HepG2 (cell line): ENCODE measurements around the gene ARHGDIA. TPM values are rescaled to one million over a fixed set of nuclear protein-coding genes. Genes with fewer than 3 reads are reported as not detected.

Experiments
- RFX1 ChIP-seq: fragments of 450-650 bp; IDR thresholded peaks from 2 replicates; pipeline ENCODE4 v1.6.1; 2017
- TRIM24 ChIP-seq: sonication (generic); formaldehyde crosslinking; IDR thresholded peaks from 2 replicates; pipeline ENCODE4 v1.8.0; 2022; ENCODE audit warnings: mild to moderate bottlenecking, missing genetic modification reagents
- ZNF235 ChIP-seq: sonication (generic); formaldehyde crosslinking; IDR thresholded peaks from 2 replicates; pipeline ENCODE4 v1.8.1; 2023; ENCODE audit warnings: mild to moderate bottlenecking, missing genetic modification reagents, borderline replicate concordance
- ZNF335 ChIP-seq: sonication (generic); formaldehyde crosslinking; IDR thresholded peaks from 2 replicates; pipeline ENCODE4 v1.4.0; 2020; ENCODE audit warnings: missing genetic modification reagents
- ZNF7 ChIP-seq: IDR thresholded peaks from 2 replicates; pipeline ENCODE4 v1.6.1; 2016; ENCODE audit warnings: missing biosample characterization, missing genetic modification reagents
- ZNF839 ChIP-seq: sonication (generic); formaldehyde crosslinking; IDR thresholded peaks from 2 replicates; pipeline ENCODE4 v1.4.0; 2020; ENCODE audit warnings: missing genetic modification reagents, mild to moderate bottlenecking, borderline replicate concordance
- polyA plus RNA-seq, 8 experiments: library from polyadenylated mRNA; depleted of rRNA in 3 of 8; stranded (reverse) in 7 of 8; unstranded in 1 of 8; fragments of >200 nt; fragmentation: Illumina TruSeq in 4 of 8; extraction: Trizol in 4 of 8; gene quantifications; 2 replicates each; pipeline versions ENCODE4 v1.2.1 to v1.2.3, GENCODE V29; 2011 to 2016; ENCODE audit warnings: low read depth in 4 of 8, missing spikeins in 1 of 8, mixed read lengths in 1 of 8; ENCODE audit not compliant: insufficient read depth in 1 of 8
- total RNA-seq, 5 experiments: library from RNA; depleted of rRNA; stranded (reverse); fragments of >200 nt; fragmentation: Illumina TruSeq; extraction: Trizol; gene quantifications; 2 replicates each; pipeline ENCODE4 v1.2.3, GENCODE V29; 2016; ENCODE audit warnings: low read depth in 1 of 5
- TF ChIP-seq, protein P1 (sequence below), 2 experiments: fragments of 450-650 bp in 1 of 2; sonication (generic) in 1 of 2; formaldehyde crosslinking in 1 of 2; IDR thresholded peaks; 2 replicates each; pipeline versions ENCODE4 v1.6.1 to v1.8.0; 2016 to 2022; ENCODE audit warnings: antibody characterized with exemption in 1 of 2, mild to moderate bottlenecking in 1 of 2, missing genetic modification reagents in 1 of 2
- TF ChIP-seq, protein P2 (sequence below): sonication (generic); formaldehyde crosslinking; conservative IDR thresholded peaks from 2 replicates; pipeline ENCODE4 v1.5.0; 2020; ENCODE audit warnings: missing genetic modification reagents
- TF ChIP-seq, protein P3 (sequence below): sonication (generic); formaldehyde crosslinking; IDR thresholded peaks from 2 replicates; pipeline ENCODE4 v1.4.0; 2020; ENCODE audit warnings: missing genetic modification reagents, borderline replicate concordance

Gene ARHGDIA
- total and polyA plus RNA-seq, 2 of the 13 experiments (the other 11 are each of a cell fraction or from before 2014, with no cell fraction given): 40.0 to 64.0 TPM

DNA sequence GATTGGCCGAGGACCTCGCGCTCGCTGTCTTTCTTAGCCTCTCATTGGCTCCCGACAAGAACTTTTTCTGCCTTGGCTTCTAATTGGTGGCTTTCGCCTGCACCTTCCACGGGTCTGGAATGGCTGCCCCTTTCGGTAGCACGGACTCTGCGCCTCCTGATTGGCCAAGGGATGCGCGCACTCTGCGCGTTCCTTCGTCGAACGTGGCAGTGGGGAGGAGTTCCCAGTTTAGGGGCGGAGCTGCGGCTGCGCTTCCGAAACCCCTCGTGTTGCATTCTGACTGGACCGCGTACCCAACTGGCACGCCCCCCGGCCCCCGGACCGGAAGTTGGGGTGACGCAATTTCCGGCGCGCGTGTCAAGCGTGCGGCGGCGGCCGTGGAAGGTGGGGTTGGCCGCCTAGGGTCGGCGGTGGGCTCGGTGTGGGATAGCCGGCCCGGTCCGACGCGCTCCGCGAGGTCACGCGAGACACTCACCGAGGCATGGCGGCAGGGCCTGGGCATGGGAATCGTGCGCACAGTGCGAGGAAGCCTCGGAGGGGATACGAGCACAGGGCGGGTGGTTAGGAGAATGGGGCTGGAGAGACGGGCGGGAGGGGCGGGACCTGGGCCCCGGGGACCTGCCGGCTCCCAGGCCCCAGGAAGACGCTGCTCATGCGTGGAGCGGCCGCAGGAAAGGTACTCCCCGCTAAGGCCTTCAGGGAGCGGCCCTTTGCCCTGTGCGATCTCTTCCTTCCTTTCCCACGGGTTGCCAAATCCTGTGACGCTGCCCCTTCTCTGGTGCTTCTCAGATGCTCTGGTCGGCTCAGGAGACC lies 10.2 kb downstream of the ARHGDIA start (continued):
- TF ChIP-seq, protein P1, sequence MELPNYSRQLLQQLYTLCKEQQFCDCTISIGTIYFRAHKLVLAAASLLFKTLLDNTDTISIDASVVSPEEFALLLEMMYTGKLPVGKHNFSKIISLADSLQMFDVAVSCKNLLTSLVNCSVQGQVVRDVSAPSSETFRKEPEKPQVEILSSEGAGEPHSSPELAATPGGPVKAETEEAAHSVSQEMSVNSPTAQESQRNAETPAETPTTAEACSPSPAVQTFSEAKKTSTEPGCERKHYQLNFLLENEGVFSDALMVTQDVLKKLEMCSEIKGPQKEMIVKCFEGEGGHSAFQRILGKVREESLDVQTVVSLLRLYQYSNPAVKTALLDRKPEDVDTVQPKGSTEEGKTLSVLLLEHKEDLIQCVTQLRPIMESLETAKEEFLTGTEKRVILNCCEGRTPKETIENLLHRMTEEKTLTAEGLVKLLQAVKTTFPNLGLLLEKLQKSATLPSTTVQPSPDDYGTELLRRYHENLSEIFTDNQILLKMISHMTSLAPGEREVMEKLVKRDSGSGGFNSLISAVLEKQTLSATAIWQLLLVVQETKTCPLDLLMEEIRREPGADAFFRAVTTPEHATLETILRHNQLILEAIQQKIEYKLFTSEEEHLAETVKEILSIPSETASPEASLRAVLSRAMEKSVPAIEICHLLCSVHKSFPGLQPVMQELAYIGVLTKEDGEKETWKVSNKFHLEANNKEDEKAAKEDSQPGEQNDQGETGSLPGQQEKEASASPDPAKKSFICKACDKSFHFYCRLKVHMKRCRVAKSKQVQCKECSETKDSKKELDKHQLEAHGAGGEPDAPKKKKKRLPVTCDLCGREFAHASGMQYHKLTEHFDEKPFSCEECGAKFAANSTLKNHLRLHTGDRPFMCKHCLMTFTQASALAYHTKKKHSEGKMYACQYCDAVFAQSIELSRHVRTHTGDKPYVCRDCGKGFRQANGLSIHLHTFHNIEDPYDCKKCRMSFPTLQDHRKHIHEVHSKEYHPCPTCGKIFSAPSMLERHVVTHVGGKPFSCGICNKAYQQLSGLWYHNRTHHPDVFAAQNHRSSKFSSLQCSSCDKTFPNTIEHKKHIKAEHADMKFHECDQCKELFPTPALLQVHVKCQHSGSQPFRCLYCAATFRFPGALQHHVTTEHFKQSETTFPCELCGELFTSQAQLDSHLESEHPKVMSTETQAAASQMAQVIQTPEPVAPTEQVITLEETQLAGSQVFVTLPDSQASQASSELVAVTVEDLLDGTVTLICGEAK (IDR thresholded peaks at IDR 0.05): peak; percentile 96
- TF ChIP-seq, protein P1 (CRISPR knock-in tag; IDR thresholded peaks at IDR 0.05): peak; percentile 67
- TF ChIP-seq ZNF335: peak; percentile 60; the same call in 1 of the 2 replicates
- TF ChIP-seq TRIM24: peak; percentile 55; the same call in 1 of the 2 replicates
- TF ChIP-seq RFX1: no peak
- TF ChIP-seq ZNF235: peak; percentile 73; the same call in 1 of the 2 replicates
- TF ChIP-seq, protein P2, sequence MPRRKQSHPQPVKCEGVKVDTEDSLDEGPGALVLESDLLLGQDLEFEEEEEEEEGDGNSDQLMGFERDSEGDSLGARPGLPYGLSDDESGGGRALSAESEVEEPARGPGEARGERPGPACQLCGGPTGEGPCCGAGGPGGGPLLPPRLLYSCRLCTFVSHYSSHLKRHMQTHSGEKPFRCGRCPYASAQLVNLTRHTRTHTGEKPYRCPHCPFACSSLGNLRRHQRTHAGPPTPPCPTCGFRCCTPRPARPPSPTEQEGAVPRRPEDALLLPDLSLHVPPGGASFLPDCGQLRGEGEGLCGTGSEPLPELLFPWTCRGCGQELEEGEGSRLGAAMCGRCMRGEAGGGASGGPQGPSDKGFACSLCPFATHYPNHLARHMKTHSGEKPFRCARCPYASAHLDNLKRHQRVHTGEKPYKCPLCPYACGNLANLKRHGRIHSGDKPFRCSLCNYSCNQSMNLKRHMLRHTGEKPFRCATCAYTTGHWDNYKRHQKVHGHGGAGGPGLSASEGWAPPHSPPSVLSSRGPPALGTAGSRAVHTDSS: 0 out of 2 replicates have a peak, but pooled peaks have one; percentile 37
- TF ChIP-seq, protein P3, sequence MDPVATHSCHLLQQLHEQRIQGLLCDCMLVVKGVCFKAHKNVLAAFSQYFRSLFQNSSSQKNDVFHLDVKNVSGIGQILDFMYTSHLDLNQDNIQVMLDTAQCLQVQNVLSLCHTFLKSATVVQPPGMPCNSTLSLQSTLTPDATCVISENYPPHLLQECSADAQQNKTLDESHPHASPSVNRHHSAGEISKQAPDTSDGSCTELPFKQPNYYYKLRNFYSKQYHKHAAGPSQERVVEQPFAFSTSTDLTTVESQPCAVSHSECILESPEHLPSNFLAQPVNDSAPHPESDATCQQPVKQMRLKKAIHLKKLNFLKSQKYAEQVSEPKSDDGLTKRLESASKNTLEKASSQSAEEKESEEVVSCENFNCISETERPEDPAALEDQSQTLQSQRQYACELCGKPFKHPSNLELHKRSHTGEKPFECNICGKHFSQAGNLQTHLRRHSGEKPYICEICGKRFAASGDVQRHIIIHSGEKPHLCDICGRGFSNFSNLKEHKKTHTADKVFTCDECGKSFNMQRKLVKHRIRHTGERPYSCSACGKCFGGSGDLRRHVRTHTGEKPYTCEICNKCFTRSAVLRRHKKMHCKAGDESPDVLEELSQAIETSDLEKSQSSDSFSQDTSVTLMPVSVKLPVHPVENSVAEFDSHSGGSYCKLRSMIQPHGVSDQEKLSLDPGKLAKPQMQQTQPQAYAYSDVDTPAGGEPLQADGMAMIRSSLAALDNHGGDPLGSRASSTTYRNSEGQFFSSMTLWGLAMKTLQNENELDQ (CRISPR knock-in tag): peak; percentile 62; the same call in 1 of the 2 replicates
- TF ChIP-seq ZNF839: 0 out of 2 replicates have a peak, but pooled peaks have one; percentile 15
- TF ChIP-seq ZNF7 (CRISPR knock-in tag): peak; percentile 11; the same call in 1 of the 2 replicates
